ENCODE results near the gene SLC26A9. TPM values are rescaled to one million over a fixed set of nuclear protein-coding genes. Genes with fewer than 3 reads are reported as not detected.

Gene SLC26A9
- total and polyA plus RNA-seq, 2 donors from 2014 or later, result 0.69 to 5.9 TPM

- intact Hi-C loops (cut with DNase I), result loop anchor here (10.0 kb wide), 1 partner anchor 189 kb away; the partner anchor contains the start of gene AVPR1B
- TF ChIP-seq CTCF (IDR thresholded peaks at IDR 0.05; ENCODE audit: borderline replicate concordance, extremely low read depth, insufficient read depth), result no peak
- H3K9me3 ChIP-seq (ENCODE audit: control insufficient read depth in 2 of 3, insufficient read depth in 1 of 3, low read length in 3 of 3), result no peaks in the 10 kb centered on the region
- no peaks in the 10 kb centered on the region for H3K4me1 ChIP-seq (ENCODE audit: control insufficient read depth in 2 of 3, insufficient read depth in 2 of 3, low read depth in 1 of 3, low read length in 3 of 3)
- no peaks in the 10 kb centered on the region for H3K27me3 ChIP-seq (ENCODE audit: control insufficient read depth, insufficient read depth, low read length)
- FAIRE-seq (no peak), DNase-seq (no peak)
- H3K36me3 ChIP-seq (ENCODE audit: control insufficient read depth in 2 of 3, insufficient read depth in 3 of 3, low read length in 3 of 3), result no peaks in the 10 kb centered on the region
- no peak overlapping the region for H3K27ac ChIP-seq (ENCODE audit: low read depth in 2 of 2, low read length in 2 of 2)
- H3K4me3 ChIP-seq (ENCODE audit: low read length in 3 of 3), result no peak overlapping the region
- no peak overlapping the region for H3K9ac ChIP-seq (ENCODE audit: low read length in 3 of 3)
Observed at GRCh38 chr1:205925736-205926135, 17.5 kb downstream of the SLC26A9 start.

- Histone ChIP-seq H3K4me3 (ENCODE audit: low read length in 3 of 3) (no peak overlapping the region), H3K9ac (ENCODE audit: low read length in 3 of 3) (no peak overlapping the region), H3K36me3 (ENCODE audit: control insufficient read depth in 2 of 3, insufficient read depth in 3 of 3, low read length in 3 of 3) (no peaks in the 10 kb centered on the region), H3K27ac (ENCODE audit: low read depth in 2 of 2, low read length in 2 of 2) (no peak overlapping the region), H3K4me1 (ENCODE audit: control insufficient read depth in 2 of 3, insufficient read depth in 2 of 3, low read depth in 1 of 3, low read length in 3 of 3) (peaks cover 0 to 7% (median 3%) of the 10 kb centered on the region in 3 donors), H3K9me3 (ENCODE audit: control insufficient read depth in 2 of 3, insufficient read depth in 1 of 3, low read length in 3 of 3) (no peaks in the 10 kb centered on the region), H3K27me3 (ENCODE audit: control insufficient read depth, insufficient read depth, low read length) (no peaks in the 10 kb centered on the region)
- DNase-seq (no peak), FAIRE-seq (no peak)
- intact Hi-C loops (cut with DNase I), result loop anchor here (10.0 kb wide), 1 partner anchor 190 kb away; the partner anchor contains the start of gene AVPR1B
- TF ChIP-seq CTCF (IDR thresholded peaks at IDR 0.05; ENCODE audit: borderline replicate concordance, extremely low read depth, insufficient read depth), result no peak
Observed at GRCh38 chr1:205924460-205924790, 18.8 kb downstream of the SLC26A9 start.

- FAIRE-seq, result no peak
Observed at GRCh38 chr1:205923651-205924459, 19.4 kb downstream of the SLC26A9 start.

More at GRCh38 chr1:205923651-205924459, 19.4 kb downstream of the SLC26A9 start:
- Histone ChIP-seq H3K27ac (ENCODE audit: low read depth in 2 of 2, low read length in 2 of 2) (no peak overlapping the region), H3K9me3 (ENCODE audit: control insufficient read depth in 2 of 3, insufficient read depth in 1 of 3, low read length in 3 of 3) (no peaks in the 10 kb centered on the region), H3K4me1 (ENCODE audit: control insufficient read depth in 2 of 3, insufficient read depth in 2 of 3, low read depth in 1 of 3, low read length in 3 of 3) (peaks cover 0 to 8% (median 4%) of the 10 kb centered on the region in 3 donors), H3K36me3 (ENCODE audit: control insufficient read depth in 2 of 3, insufficient read depth in 3 of 3, low read length in 3 of 3) (no peaks in the 10 kb centered on the region), H3K4me3 (ENCODE audit: low read length in 3 of 3) (no peak overlapping the region), H3K9ac (ENCODE audit: low read length in 3 of 3) (no peak overlapping the region), H3K27me3 (ENCODE audit: control insufficient read depth, insufficient read depth, low read length) (no peaks in the 10 kb centered on the region)
- TF ChIP-seq CTCF (IDR thresholded peaks at IDR 0.05; ENCODE audit: borderline replicate concordance, extremely low read depth, insufficient read depth), result no peak
- intact Hi-C loops (cut with DNase I), result loop anchor here (10.0 kb wide), 1 partner anchor 191 kb away; the partner anchor contains the start of gene AVPR1B
- peak in 1 of 5 donors; percentile 23 for DNase-seq

All from kidney (tissue), 14 donors.